Stimulated activated CD8-positive, alpha-beta memory T cell treated with anti-CD3 and anti-CD28 coated beads, Interleukin-4, amount 100 ng/mL, for 24 hours (primary cell): ENCODE results near the gene UGDH.

Experiments
- DNase-seq: peaks from one replicate; pipeline ENCODE4 v3.0.0-alpha.2; 2020; ENCODE audit warnings: low read depth

UGDH gene

DNA sequence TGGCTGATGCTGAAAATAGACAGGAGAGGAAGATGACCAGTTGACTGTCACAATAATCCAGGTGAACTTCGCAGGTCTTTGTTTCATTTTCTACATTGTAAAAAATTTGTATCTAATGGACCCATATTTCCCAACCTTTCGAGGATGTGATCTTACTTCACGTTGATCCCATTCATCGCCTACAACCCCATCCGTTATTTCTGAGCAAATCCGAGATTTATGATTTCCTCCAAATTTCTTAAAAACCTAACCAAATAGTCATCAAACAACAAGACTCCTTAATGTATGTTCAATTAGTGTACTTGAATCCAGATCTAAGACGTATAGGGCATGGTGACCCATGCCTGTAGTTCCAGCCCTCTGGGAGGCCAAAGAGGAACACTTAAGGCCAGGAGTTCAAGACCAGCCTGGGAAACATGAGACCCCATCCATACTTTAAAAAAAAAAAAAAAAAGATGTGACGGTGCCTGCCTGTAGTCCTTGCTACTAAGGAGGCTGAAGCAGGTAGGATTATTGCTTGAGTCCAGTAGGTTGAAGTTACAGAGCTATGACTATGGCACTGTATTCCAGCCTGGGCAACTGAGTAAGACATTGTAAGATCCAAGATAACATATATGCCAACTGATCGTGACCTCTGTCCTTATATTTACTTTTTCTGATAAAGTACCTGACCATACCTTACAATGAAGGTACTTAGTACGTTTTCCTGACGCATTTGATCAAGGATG lies 74.2 kb downstream of the UGDH start:
- DNase-seq = no peak

DNA sequence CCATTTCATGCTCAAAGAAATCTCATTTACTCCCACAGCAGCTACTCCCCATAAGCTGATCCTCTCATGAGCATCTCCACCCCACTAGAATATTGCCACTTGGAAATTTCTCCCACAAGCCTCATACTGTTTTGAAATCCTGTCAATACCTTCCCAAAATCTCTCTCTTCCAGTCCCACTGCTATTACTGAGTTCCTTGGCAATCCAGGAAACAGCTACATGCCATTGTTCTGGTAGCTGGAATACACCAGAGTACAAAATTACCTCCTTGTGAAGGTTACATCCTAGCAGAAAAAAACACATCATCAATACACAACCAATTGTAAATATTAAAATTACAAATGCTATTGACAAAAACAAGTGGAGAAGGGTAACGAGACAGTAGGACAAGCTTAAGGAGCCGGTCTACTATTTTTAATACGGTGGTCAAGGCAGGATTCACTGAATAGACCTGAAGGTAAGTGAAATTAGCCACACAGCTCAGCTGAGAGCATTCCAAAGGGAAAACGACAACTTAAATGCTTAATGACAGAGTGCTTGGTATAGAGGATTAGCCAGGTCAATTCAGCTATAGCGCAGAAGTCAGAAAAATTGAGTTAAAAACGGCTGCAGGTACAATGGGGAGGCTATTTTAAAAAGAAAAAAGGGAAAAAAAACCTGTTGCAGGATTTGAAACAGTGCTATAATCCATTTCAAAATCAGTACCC lies 74.9 kb downstream of the UGDH start:
- DNase-seq = no peak

DNA sequence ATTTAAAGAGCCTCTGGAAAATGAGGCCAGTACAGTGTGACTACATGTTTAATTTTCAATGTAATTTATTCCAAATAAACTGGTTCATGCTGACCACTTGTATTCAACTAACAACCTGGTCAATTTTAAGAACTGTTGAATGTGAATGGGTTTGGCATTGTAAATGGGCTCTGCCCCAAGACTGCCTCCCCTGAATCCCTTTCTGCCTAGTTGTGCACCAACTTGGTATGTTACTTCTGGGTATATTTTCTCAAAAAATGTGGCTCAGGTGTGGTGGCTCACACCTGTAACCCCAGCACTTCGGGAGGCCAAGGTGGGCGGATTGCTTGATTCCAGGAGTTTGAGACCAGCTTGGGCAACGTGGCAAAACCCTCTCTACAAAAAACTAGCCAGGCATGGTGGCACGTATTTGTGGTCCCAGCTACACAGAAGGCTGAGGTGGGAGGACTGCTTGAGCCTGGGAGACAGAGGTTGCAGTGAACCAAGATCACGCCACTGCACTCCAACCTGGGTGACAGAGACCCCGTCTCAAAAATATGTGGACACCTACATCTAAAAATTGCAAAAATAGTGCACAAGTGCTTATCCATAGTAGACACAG lies 75.7 kb downstream of the UGDH start:
- no peak for DNase-seq

DNA sequence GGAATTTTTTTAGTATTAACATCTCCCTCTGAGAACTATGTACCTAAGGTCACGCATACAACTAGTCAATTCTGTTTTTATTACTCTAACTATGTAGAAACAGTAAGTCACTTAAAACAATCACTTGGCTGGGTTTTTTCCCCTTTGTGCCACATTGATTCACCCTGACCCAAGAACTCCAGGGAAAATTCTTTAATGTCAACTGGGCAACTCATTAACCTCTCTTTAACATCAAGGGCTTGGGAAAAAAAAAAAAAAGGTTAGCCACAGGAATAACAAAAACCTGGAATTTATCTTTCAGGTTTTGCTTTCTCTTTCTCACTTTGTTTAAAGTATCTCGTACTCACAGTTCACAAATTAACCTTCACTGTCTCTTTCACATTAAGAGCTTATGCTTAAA lies 76.6 kb downstream of the UGDH start:
- no peak for DNase-seq
